IPS-18c (cell line): ENCODE data around the gene ACACA.

ENCODE experiments used
- H3K4me3 ChIP-seq: 2 replicates; pipeline ENCODE4 v1.7.0; 2013; ENCODE audit warnings: low read depth, mild to moderate bottlenecking, low read length, moderate library complexity; ENCODE audit not compliant: insufficient read depth
- H3K9me3 ChIP-seq: one replicate; pipeline ENCODE4 v1.6.1; 2013; ENCODE audit warnings: mild to moderate bottlenecking, low read length, moderate library complexity; ENCODE audit not compliant: control insufficient read depth, insufficient read depth

The ACACA gene

GRCh38 chr17:37187262-37187661 lies 219.4 kb downstream of the ACACA start:
- no peak overlapping the region for H3K4me3 ChIP-seq

GRCh38 chr17:37182786-37183465 lies 223.7 kb downstream of the ACACA start:
- no peak overlapping the region for H3K4me3 ChIP-seq
- H3K9me3 ChIP-seq, result no peaks in the 10 kb centered on the region

More at GRCh38 chr17:37187262-37187661, 219.4 kb downstream of the ACACA start:
- no peaks in the 10 kb centered on the region for H3K9me3 ChIP-seq

- H3K4me3 ChIP-seq, result no peak overlapping the region
- no peaks in the 10 kb centered on the region for H3K9me3 ChIP-seq
Observed at GRCh38 chr17:37180376-37180775, 226.3 kb downstream of the ACACA start.

GRCh38 chr17:37179893-37180292 lies 226.7 kb downstream of the ACACA start:
- H3K9me3 ChIP-seq, result no peaks in the 10 kb centered on the region
- no peak overlapping the region for H3K4me3 ChIP-seq

GRCh38 chr17:37177254-37177870 lies 229.3 kb downstream of the ACACA start:
- Histone ChIP-seq H3K4me3 (no peak overlapping the region), H3K9me3 (no peaks in the 10 kb centered on the region)

GRCh38 chr17:37176723-37177122 lies 229.9 kb downstream of the ACACA start:
- no peak overlapping the region for H3K4me3 ChIP-seq
- H3K9me3 ChIP-seq, result no peaks in the 10 kb centered on the region

GRCh38 chr17:37174205-37174604 lies 232.4 kb downstream of the ACACA start:
- Histone ChIP-seq H3K4me3 (no peak overlapping the region), H3K9me3 (no peaks in the 10 kb centered on the region)

DNA sequence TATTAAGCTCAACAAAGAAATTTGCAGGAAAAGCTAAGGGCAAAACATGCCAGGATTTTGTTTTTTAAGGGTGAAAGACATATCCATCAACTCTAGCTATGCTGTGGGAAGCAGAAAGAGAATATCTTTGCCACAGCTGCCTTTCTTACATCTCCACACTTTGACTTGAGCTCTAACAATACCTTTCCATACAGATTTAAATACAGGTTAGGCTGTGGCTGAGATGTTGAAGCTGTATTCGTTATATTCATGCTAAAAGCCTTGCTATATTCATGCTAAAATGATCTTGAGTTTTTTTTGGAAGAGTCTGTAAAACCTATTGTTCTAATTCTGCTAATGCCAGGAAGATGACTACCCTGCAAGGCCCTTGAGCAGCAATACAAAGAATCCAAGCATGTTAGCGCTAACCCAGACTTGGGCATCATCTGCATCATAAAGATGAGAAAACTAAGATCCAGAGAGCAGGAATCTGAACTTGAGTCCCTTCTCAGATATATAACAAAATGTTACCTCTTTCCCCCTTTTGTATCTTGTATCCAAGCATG lies 235.7 kb downstream of the ACACA start:
- H3K4me3 ChIP-seq, result no peak overlapping the region
- H3K9me3 ChIP-seq, result no peaks in the 10 kb centered on the region

DNA sequence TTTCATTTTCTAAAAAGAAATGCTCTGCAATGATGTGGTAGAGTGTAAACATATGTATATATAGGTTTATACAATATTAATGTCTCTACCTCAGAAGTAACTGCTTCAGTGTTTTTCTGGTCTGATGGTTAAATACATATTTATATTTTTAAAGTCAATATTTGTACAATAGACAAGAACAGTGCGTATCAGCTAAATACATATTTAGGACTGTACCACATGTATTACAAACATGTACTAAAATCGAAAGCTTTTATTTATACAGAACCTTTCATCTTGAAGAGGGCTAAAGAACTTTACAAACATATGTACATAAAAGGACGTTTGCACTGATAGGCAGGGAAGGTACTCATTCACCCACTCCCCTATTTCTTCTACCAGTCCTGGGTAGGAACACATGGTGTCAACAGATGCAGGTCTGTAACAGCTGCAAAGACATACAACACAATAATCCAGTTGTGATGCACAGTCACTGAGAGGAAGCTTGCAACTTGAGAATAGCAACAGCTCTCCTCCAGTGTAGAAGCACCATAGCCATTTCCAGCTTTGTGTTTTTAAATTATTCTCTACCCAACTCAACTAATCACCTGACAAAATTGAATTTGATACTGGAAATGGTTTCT lies 237.8 kb downstream of the ACACA start:
- H3K4me3 ChIP-seq, result no peak overlapping the region
- no peaks in the 10 kb centered on the region for H3K9me3 ChIP-seq

DNA sequence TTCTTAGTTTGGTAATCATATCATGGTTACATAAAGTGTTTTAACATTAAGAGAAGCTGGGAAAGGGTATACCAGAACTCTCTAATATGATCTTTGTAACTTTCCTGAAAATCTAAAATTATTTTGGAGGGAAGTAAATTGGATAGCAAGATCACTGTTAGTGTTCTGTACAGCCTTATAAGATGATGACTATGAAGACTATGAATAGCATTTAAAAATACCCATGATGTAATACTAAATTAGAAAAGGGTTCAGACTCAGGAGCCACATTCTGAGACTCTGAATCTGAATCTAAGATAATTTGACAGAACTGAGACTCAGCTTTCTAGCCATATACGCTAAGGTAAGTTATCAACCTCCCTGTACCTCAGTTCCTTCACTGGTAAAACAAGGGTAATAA lies 238.9 kb downstream of the ACACA start:
- no peaks in the 10 kb centered on the region for H3K9me3 ChIP-seq
- H3K4me3 ChIP-seq, result no peak overlapping the region

GRCh38 chr17:37164057-37164456 lies 242.6 kb downstream of the ACACA start:
- H3K9me3 ChIP-seq, result no peaks in the 10 kb centered on the region

DNA sequence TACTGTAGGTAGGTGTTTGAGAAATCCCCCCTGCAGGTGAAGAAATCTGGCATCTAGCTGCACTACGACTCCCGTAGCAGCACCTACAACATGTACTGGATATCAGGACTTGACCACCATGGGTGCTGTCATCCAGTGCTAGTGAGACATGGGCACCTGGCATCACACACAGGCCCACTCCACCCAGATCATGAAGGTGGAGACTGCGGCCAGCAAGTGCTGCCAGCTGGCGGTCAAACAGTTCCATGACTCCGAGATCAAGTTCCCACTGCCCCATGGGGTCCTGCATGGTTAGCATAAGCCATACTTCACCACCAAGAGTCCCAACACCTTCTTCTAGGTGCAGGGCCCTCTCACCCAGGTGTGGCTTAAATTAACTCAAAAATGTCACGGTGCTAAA lies 243.8 kb downstream of the ACACA start:
- no peaks in the 10 kb centered on the region for H3K9me3 ChIP-seq

More at GRCh38 chr17:37164057-37164456, 242.6 kb downstream of the ACACA start:
- H3K4me3 ChIP-seq, result no peak overlapping the region

DNA sequence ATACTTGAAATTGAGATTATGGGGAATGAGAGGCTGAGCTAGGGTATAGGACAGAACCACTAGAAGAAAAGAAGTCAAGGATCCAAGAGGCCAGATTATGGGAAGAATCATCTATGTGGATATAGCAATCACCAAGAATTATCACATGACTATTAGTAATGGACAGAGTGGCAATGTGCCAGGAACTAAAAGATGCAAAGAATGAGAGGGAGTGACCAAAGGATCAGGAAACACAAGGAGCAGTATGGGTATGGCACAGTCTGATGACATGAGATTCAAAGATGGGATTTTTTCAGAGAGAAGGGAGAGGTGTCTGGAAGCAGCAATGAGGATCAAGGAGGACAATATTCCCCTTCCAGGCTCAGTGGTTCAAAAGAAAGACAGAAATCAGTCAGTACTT lies 245.7 kb downstream of the ACACA start:
- Histone ChIP-seq H3K9me3 (no peaks in the 10 kb centered on the region), H3K4me3 (no peak overlapping the region)

More for the DNA sequence above, 243.8 kb downstream of the ACACA start:
- no peak overlapping the region for H3K4me3 ChIP-seq

- Histone ChIP-seq H3K9me3 (no peaks in the 10 kb centered on the region), H3K4me3 (no peak overlapping the region)
Observed at GRCh38 chr17:37158290-37158689, 248.3 kb downstream of the ACACA start.

DNA sequence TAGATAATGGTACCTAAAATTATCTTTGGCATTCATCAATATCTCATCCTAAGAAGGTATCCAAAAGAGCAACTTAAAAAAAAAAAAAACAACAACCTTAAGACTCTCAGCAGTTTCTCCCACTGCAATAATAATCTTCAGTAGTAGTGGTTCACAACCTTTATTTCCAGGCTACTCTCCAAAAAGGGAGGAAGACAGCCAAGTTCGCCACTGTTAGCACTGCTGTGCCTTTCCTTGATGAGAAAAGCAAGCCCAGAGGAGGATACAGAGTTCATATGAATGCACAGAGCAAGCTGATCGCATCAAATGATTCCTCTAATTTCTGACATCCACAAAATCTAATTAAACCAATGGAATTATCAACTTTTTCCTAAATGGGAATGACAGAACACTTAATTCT lies 258.5 kb downstream of the ACACA start:
- Histone ChIP-seq H3K4me3 (no peak overlapping the region), H3K9me3 (no peaks in the 10 kb centered on the region)

DNA sequence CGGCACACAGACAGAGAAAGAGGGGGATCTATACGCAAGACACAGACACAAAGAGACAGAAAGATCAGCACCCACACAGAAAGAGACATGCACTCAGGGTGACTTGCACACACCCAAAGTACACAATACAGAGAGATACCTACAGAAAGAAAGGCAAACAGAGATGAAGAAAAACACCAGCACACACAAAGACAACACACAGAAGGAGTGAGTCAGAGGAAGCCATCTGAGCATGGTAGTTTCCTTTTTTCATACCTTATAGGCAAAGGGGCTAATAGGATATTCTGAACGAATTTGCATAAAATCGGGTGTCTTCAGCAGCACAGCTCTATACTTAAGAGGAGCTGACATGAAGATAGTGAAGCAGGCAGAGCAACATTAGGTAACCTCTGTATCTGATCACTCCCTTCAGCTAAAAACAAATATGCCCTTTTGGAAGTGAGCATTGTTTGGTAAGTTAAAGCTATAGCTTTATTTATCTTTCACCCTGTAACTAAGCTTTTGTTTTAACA lies 259.3 kb downstream of the ACACA start:
- no peak overlapping the region for H3K4me3 ChIP-seq
- H3K9me3 ChIP-seq, result no peaks in the 10 kb centered on the region

DNA sequence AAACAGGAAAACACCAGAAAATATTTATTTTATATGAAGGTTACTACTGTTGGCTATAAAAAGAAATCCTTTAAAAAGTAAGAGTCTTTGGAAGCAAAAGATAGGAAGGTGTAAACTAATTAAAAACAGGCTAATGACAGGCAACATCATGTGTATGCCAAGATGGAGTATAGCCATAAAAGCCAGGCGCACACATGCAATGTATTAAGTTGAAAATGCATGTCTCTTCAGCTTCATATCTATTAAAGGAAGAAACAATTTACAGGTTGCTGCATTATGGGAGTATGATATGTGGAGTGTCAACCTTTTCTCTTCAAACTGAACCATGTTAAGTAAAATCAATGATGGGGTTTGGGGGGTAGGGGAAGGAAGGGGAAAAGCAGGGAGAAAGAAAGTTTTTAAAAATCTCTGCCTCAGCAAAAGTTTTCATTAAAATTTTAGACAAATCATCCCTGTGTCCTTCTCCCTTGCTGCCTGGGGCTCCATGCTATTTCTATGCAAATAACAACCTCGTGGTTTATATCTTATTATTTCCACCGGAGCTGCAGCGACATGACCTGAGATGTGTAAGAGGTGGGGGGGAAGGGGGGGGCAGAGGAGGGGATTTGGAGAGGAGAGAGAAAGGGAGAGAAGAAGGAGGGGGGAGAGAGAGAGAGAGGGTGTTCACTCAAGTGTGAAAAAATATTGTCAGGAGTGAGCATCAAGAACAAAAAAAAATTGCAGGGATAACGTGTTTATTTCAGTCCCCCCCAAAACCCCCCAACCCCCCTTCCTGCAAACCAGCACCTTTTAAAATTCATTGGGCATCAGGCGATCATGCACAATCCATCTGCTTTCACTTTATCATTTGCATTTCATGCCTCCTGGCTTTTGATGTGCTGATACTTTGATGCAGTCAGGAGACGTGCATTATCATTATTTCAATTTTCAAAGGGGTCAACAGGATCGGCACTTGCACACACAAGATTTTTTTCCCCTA lies 260.3 kb downstream of the ACACA start:
- H3K4me3 ChIP-seq, result no peak overlapping the region
- no peaks in the 10 kb centered on the region for H3K9me3 ChIP-seq
